ENCODE measurements around the gene UGT2B7. TPM values are rescaled to one million over a fixed set of nuclear protein-coding genes. Genes with fewer than 3 reads are reported as not detected.
"Not testable (repeated sequence)": the region's sequence is repeated elsewhere in the genome, so short reads cannot be mapped to it uniquely, and the experiment has no call there.

The UGT2B7 gene
- polyA plus RNA-seq, 1 of the 3 experiments (the other 2 are of a cell fraction), result not detected

DNA sequence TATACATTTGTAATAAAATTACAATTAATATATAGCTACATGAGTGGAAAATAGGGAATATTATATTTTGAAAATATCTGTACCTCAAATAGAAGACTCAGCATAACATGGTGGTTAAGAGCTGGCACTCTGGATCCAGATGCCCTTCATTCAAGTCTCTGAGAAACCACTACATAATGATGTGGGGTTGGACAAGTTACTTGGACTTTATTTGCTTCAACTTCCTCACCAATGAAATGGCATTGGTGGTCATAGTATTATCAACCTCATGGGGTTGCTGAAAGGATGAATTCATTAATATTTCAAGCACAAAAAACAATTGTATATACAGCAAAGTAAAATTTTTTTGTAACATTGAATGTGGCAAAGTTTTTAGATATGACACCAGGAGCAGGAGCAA is 46.4 kb upstream of the UGT2B7 start (continued):
- TF ChIP-seq MXI1 (IDR thresholded peaks at IDR 0.05; ENCODE audit: low read depth, low read length), result no peak

DNA sequence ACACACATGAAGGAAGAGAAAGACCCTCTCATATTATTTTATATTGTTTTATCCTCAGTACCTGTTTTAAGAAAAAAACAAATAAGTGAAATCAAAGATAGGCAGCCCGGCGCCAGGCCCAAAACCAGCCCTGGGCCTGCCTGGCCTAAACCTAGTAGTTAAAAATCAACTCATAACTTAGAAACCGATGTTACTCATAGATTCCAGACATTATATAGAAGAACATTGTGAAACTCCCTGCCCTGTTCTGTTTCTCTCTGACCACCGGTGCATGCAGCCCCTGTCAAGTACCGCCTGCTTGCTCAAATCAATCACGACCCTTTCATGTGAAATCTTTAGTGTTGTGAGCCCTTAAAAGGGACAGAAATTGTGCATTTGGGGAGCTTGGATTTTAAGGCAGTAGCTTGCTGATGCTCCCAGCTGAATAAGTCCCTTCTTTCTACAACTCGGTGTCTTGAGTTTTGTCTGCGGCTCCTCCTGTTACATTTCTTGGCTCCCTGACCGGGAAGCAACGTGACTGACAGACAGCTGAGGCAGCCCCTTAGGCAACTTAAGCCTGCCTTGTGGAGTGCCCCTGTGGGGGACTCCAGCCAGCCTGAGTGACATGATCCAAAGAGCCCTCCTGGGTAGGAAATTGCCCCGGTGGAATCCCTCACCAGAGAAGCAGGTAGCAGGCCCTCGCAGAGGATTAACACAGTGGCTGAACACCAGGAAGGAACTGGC is 45.3 kb upstream of the UGT2B7 start:
- H3K36me3 ChIP-seq (replicated peaks in 1 of 2; ENCODE audit: control insufficient read depth in 1 of 2, insufficient read depth in 2 of 2, low read length in 1 of 2); H3K79me2 ChIP-seq (ENCODE audit: insufficient read depth); H3K27ac ChIP-seq (ENCODE audit: low read depth in 2 of 2, low read length in 1 of 2); H3K9ac ChIP-seq; CTCF ChIA-PET; H3K4me3 ChIP-seq (ENCODE audit: low read depth in 2 of 2, low read length in 1 of 2); H3K4me1 ChIP-seq (ENCODE audit: control insufficient read depth in 1 of 2, insufficient read depth in 2 of 2, low read depth in 1 of 2, low read length in 1 of 2); H3K27me3 ChIP-seq (ENCODE audit: insufficient read depth); H4K20me1 ChIP-seq (ENCODE audit: insufficient read depth); DNase-seq; H3K9me2 ChIP-seq; POLR2A ChIA-PET; H3K9me3 ChIP-seq; H3F3A ChIP-seq (replicated peaks; ENCODE audit: insufficient read depth): not testable (repeated sequence)
- Histone ChIP-seq H3K4me2 (peak overlapping the region; percentile 35; the same call in 1 of the 2 replicates), H2AFZ (ENCODE audit: low read depth) (peak overlapping the region; percentile 18; the same call in 1 of the 2 replicates)
- 55% methylated on average over 10 of the region's 12 CpGs for WGBS (ENCODE audit: low lambda C conversion rate)

DNA sequence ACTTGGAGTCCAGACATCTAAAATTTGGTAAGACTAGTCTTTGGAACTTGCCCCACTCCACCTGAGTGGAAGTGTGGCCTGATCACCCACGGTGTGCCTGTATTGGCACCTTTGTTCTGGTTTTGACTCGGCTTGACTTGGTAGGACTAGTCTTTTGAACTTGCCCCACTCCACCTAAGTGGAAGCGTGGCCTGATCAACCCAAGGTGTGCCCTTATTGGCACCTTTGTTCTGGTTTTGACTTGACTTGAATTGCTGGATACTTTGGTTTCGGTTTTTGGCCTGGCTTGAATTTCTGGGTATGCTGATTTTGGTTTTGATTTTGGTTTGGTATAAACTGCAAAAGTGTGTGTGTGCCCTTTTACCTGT is 44.7 kb upstream of the UGT2B7 start:
- H3K9me2 ChIP-seq, result no peaks in the 10 kb centered on the region
- no peak overlapping the region for H3K4me3 ChIP-seq (ENCODE audit: low read depth in 2 of 2, low read length in 1 of 2)
- H3K79me2 ChIP-seq (ENCODE audit: insufficient read depth), result no peaks in the 10 kb centered on the region
- ChIA-PET CTCF (no interaction called here), POLR2A (no interaction called here)
- WGBS (ENCODE audit: low lambda C conversion rate), result 47% methylated on average over 4 of the region's 4 CpGs
- H2AFZ ChIP-seq (ENCODE audit: low read depth), result peak overlapping the region; percentile 22; the same call in 1 of the 2 replicates
- DNase-seq, result no peak
- H4K20me1 ChIP-seq (ENCODE audit: insufficient read depth), result no peaks in the 10 kb centered on the region
- no peak overlapping the region for H3K27ac ChIP-seq (ENCODE audit: low read depth in 2 of 2, low read length in 1 of 2)
- TF ChIP-seq ELF1 (IDR thresholded peaks at IDR 0.05), result no peak
- no peak for TF ChIP-seq FOXM1 (IDR thresholded peaks at IDR 0.05; ENCODE audit: low read depth)
- H3K9me3 ChIP-seq, result no peaks in the 10 kb centered on the region
- H3F3A ChIP-seq (replicated peaks; ENCODE audit: insufficient read depth), result no peaks in the 10 kb centered on the region
- H3K4me1 ChIP-seq (ENCODE audit: control insufficient read depth in 1 of 2, insufficient read depth in 2 of 2, low read depth in 1 of 2, low read length in 1 of 2), result no peaks in the 10 kb centered on the region
- H3K9ac ChIP-seq, result no peak overlapping the region
- no peaks in the 10 kb centered on the region for H3K36me3 ChIP-seq (replicated peaks in 1 of 2; ENCODE audit: control insufficient read depth in 1 of 2, insufficient read depth in 2 of 2, low read length in 1 of 2)
- peak overlapping the region; percentile 35; the same call in 1 of the 2 replicates for H3K4me2 ChIP-seq
- H3K27me3 ChIP-seq (ENCODE audit: insufficient read depth), result no peaks in the 10 kb centered on the region

DNA sequence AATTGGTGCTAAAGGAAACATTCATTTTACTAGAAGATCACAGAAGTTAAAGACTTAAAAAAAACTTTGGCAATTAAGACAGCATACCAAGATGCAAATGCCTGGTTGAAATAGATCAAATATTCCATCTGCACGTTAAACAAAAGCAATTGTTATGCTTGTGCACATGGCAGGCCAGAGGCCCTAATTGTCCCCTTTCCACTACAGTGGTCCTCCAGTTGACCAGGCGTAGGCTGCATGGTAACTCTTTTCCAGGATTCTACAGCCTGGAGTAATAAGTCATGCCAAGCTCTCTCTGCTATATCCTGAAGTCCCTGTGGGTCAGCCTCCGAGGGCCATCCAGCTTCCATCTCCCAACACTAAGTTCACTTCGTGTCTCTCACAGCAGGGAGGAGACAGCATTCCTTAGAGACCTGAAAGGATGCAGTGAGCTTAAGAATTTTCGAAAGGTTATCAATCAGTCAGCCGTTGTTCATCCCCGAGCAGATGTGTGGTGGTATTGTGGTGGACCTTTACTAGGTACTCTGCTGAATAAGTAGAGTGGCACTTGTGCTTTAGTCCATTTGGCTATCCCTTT is 42.9 kb upstream of the UGT2B7 start:
- DNase-seq; H3K9me2 ChIP-seq; H3K4me3 ChIP-seq (ENCODE audit: low read depth in 2 of 2, low read length in 1 of 2); POLR2A ChIA-PET; H3K36me3 ChIP-seq (replicated peaks in 1 of 2; ENCODE audit: control insufficient read depth in 1 of 2, insufficient read depth in 2 of 2, low read length in 1 of 2); H3K9ac ChIP-seq; CTCF ChIA-PET; H4K20me1 ChIP-seq (ENCODE audit: insufficient read depth); H3F3A ChIP-seq (replicated peaks; ENCODE audit: insufficient read depth); H3K4me2 ChIP-seq; H3K79me2 ChIP-seq (ENCODE audit: insufficient read depth); H3K4me1 ChIP-seq (ENCODE audit: control insufficient read depth in 1 of 2, insufficient read depth in 2 of 2, low read depth in 1 of 2, low read length in 1 of 2); H3K9me3 ChIP-seq; H3K27ac ChIP-seq (ENCODE audit: low read depth in 2 of 2, low read length in 1 of 2); H3K27me3 ChIP-seq (ENCODE audit: insufficient read depth); H2AFZ ChIP-seq (ENCODE audit: low read depth): not testable (repeated sequence)
- 37% methylated on average over 7 of the region's 7 CpGs for WGBS (ENCODE audit: low lambda C conversion rate)

DNA sequence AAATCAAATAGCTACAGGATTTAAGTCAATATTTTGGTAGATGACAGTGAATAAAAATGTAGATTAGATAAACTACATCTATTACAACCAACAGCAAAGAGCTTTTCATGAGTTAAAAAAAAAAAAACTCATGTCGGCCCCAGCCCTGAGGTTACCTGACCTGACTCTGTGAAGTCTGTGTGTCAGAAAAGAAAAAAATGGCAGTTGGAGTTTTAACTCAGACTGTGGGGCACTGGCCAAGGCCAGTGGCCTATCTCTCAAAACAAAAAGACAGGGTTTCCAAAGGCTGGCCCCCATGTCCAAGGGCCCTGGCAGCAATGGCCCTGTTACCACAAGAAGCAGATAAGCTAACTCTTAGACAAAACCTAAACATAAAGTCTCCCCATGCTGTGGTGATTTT is 42.2 kb upstream of the UGT2B7 start:
- DNase-seq; H3K4me1 ChIP-seq (ENCODE audit: control insufficient read depth in 1 of 2, insufficient read depth in 2 of 2, low read depth in 1 of 2, low read length in 1 of 2); H3K9me3 ChIP-seq; H3K36me3 ChIP-seq (replicated peaks in 1 of 2; ENCODE audit: control insufficient read depth in 1 of 2, insufficient read depth in 2 of 2, low read length in 1 of 2); H3K4me3 ChIP-seq (ENCODE audit: low read depth in 2 of 2, low read length in 1 of 2); H3K9me2 ChIP-seq; H3K9ac ChIP-seq; H3K79me2 ChIP-seq (ENCODE audit: insufficient read depth); H3K27me3 ChIP-seq (ENCODE audit: insufficient read depth); CTCF ChIA-PET; H3K4me2 ChIP-seq; H4K20me1 ChIP-seq (ENCODE audit: insufficient read depth); H3F3A ChIP-seq (replicated peaks; ENCODE audit: insufficient read depth); POLR2A ChIA-PET: not testable (repeated sequence)
- H2AFZ ChIP-seq (ENCODE audit: low read depth), result peak overlapping the region; percentile 87; the same call in 1 of the 2 replicates
- peak overlapping the region in 1 of 2 experiments; percentile 70; a peak in 2 of 4 replicates for H3K27ac ChIP-seq (ENCODE audit: low read depth in 2 of 2, low read length in 1 of 2)
- 53% methylated on average over 1 of the region's 1 CpG for WGBS (ENCODE audit: low lambda C conversion rate)

All from SK-N-SH (cell line).